ENCODE results near the gene SUFU.

Gene SUFU

GRCh38 chr10:102595897-102596296 lies 92.1 kb downstream of the SUFU start:
- no peak for TF ChIP-seq CTCF (IDR thresholded peaks at IDR 0.05)
- Histone ChIP-seq H3K79me2 (peaks cover 54% of the 10 kb centered on the region), H3K9ac (no peak overlapping the region), H3K36me3 (ENCODE audit: control insufficient read depth, insufficient read depth, low read length) (no peaks in the 10 kb centered on the region), H3K4me3 (ENCODE audit: low read depth, low read length) (no peak overlapping the region), H2AFZ (no peak overlapping the region), H3K9me3 (ENCODE audit: control insufficient read depth, low read length) (no peaks in the 10 kb centered on the region), H3K4me2 (ENCODE audit: low read length) (no peak overlapping the region), H3K27me3 (ENCODE audit: control insufficient read depth, insufficient read depth, low read length) (no peaks in the 10 kb centered on the region), H3K27ac (peak overlapping the region; percentile 95), H3K4me1 (peaks cover 54% of the 10 kb centered on the region)

GRCh38 chr10:102596506-102596971 lies 92.8 kb downstream of the SUFU start:
- H3K4me3 ChIP-seq (ENCODE audit: low read depth, low read length): no peak overlapping the region
- H3K9me3 ChIP-seq (ENCODE audit: control insufficient read depth, low read length): no peaks in the 10 kb centered on the region
- H3K4me1 ChIP-seq: peaks cover 58% of the 10 kb centered on the region
- peak overlapping the region; percentile 95 for H3K27ac ChIP-seq
- H3K79me2 ChIP-seq: peaks cover 49% of the 10 kb centered on the region
- H3K36me3 ChIP-seq (ENCODE audit: control insufficient read depth, insufficient read depth, low read length): no peaks in the 10 kb centered on the region
- no peaks in the 10 kb centered on the region for H3K27me3 ChIP-seq (ENCODE audit: control insufficient read depth, insufficient read depth, low read length)
- H3K4me2 ChIP-seq (ENCODE audit: low read length): no peak overlapping the region
- peak; percentile 96 for TF ChIP-seq CTCF (IDR thresholded peaks at IDR 0.05)
- no peak overlapping the region for H2AFZ ChIP-seq
- no peak overlapping the region for H3K9ac ChIP-seq

- H3K4me2 ChIP-seq (ENCODE audit: low read length): no peak overlapping the region
- H3K9ac ChIP-seq: no peak overlapping the region
- no peak overlapping the region for H3K4me3 ChIP-seq (ENCODE audit: low read depth, low read length)
- peak overlapping the region; percentile 95 for H3K27ac ChIP-seq
- H3K9me3 ChIP-seq (ENCODE audit: control insufficient read depth, low read length): no peaks in the 10 kb centered on the region
- H3K4me1 ChIP-seq: peaks cover 64% of the 10 kb centered on the region
- no peak overlapping the region for H2AFZ ChIP-seq
- H3K27me3 ChIP-seq (ENCODE audit: control insufficient read depth, insufficient read depth, low read length): no peaks in the 10 kb centered on the region
- peaks cover 41% of the 10 kb centered on the region for H3K79me2 ChIP-seq
- no peak for TF ChIP-seq CTCF (IDR thresholded peaks at IDR 0.05)
- H3K36me3 ChIP-seq (ENCODE audit: control insufficient read depth, insufficient read depth, low read length): no peaks in the 10 kb centered on the region
Observed at GRCh38 chr10:102597131-102597991, 93.6 kb downstream of the SUFU start.

- no peak overlapping the region for H3K4me2 ChIP-seq (ENCODE audit: low read length)
- no peak overlapping the region for H3K4me3 ChIP-seq (ENCODE audit: low read depth, low read length)
- H3K79me2 ChIP-seq: peaks cover 33% of the 10 kb centered on the region
- no peak overlapping the region for H3K9ac ChIP-seq
- H3K36me3 ChIP-seq (ENCODE audit: control insufficient read depth, insufficient read depth, low read length): no peaks in the 10 kb centered on the region
- no peak for TF ChIP-seq CTCF (IDR thresholded peaks at IDR 0.05)
- H3K27me3 ChIP-seq (ENCODE audit: control insufficient read depth, insufficient read depth, low read length): no peaks in the 10 kb centered on the region
- H2AFZ ChIP-seq: no peak overlapping the region
- H3K9me3 ChIP-seq (ENCODE audit: control insufficient read depth, low read length): no peaks in the 10 kb centered on the region
- peaks cover 73% of the 10 kb centered on the region for H3K4me1 ChIP-seq
- H3K27ac ChIP-seq: peak overlapping the region; percentile 95
Observed at GRCh38 chr10:102598243-102598642, 94.5 kb downstream of the SUFU start.
